Measurements from ENCODE around the gene DHDH. TPM values are rescaled to one million over a fixed set of nuclear protein-coding genes. Genes with fewer than 3 reads are reported as not detected.

DHDH gene
- polyA plus RNA-seq, 4 donors: 1.6 to 8.0 (median 6.5) TPM

DNA sequence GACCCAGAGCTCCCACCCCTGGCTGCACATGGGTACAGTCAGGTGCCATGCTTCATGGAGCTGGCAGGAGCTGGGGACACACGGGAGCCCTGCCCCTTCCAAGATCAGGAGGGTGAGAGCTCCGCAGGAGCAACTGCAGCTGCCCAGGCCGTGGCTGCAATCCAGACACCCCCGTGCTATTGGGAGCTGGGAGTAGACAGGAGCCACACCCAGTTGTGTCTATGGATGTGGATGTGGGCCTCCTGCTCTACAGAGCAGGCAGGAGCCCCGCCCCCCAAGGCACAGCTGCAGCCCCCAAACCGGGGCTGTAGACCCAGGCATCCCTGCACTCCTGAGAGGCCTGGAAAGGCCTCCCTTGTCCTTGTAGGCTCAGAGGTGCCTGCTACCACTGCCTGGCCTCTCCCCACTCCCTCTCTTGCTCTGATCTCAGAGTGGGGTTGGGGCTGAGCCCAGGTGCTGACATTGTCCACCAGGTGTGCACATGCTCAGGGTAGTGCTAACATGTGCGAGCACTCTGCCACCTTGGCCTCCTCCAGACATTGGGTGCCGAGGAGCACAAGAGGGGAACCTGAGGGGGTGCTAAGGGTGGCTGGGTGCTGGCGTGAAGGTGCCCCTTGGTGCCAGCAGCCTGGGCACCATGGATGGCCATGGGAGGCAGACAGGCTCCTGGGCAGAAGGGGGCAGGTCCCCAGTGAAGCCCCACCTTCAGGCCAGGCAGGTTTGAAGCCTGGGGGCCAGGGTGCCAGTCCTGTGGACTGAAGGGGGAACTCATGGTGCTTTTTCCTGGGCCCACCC, 13.2 kb downstream of the DHDH start:
- no peak for DNase-seq (ENCODE audit: low read depth in 4 of 4, low spot score in 3 of 4)

DNA sequence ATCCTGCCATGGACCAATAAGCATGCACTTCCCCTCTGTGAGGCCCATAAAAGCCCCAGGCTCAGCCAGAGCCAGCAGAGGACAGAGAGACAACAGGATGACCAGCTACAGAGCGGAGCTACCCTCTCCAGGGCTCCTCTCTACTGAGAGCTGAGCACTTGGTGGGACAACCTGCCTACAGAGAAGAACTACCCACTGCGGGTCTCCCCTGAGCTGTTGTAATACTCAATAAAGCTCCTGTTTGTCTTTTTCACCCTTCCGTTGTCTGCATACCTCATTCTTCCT, 13.7 kb downstream of the DHDH start:
- DNase-seq (ENCODE audit: low read depth in 4 of 4, low spot score in 3 of 4): no peak

DNA sequence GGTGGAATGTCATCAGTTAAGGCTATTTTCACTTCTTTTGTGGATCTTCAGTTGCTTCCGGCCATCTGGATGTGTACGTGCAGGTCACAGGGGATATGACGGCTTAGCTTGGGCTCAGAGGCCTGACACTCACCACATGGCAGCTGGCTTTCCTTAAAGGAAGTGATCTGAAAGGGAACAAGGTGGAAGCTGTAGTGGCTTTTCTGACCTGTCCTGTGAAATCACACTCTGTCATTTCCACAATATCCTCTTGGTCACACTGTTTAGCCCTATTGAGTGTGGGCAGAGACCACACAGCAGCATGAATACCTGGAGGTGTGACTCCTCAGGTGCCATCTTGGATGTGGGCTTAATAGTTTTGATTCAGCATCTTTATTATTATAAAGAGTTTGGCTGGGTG, 16.7 kb downstream of the DHDH start:
- no peak for DNase-seq (ENCODE audit: low read depth in 4 of 4, low spot score in 3 of 4)

DNA sequence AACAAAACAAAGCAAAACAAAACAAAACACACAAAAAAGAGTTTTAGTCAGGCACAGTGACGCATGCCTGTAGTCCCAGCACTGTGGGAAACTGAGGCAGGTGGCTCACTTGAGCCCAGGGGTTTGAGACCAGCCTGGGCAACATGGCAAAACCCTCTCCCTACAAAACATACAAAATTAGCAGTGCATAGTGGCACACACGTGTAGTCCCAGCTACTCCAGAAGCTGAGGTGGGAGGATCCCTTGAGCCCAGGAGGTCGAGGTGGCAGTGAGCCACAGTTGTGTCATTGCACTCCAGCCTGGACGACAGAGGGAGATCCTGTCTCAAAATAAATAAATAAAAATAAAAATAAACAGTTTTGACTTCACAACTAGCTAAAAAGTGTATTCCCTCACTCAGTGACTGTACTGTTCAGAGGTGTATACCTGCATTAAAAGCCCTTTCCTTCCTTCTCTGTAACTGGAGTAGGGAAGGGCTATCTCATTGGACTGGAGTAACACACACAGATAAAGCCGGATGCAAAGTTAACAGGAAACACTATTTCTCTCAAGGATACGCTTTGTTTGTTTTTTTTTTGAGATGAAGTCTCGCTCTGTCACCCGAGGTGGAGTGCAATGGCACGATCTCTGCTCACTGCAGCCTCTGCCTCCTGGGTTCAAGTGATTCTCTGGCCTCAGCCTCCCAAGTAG, 17.5 kb downstream of the DHDH start:
- DNase-seq (ENCODE audit: low read depth in 4 of 4, low spot score in 3 of 4): no peak

DNA sequence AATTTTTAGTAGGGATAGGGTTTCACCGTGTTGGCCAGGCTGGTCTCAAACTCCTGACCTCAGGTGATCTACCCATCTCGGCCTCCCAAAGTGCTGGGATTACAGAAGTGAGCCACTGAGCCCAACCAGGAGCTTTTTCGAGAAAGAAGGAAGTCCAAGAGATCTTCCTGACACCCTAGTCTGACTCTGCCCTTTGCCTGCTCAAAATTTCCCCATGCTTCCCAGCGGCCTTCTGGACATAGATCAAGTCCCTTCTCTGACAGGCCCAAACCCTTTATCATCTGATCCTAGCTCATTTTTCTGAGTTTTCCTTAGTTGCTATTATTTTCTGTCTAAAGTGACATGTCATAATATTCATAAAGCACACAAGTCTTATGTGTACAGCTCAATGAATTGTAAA, 19.6 kb downstream of the DHDH start:
- DNase-seq (ENCODE audit: low read depth in 4 of 4, low spot score in 3 of 4): no peak

DNA sequence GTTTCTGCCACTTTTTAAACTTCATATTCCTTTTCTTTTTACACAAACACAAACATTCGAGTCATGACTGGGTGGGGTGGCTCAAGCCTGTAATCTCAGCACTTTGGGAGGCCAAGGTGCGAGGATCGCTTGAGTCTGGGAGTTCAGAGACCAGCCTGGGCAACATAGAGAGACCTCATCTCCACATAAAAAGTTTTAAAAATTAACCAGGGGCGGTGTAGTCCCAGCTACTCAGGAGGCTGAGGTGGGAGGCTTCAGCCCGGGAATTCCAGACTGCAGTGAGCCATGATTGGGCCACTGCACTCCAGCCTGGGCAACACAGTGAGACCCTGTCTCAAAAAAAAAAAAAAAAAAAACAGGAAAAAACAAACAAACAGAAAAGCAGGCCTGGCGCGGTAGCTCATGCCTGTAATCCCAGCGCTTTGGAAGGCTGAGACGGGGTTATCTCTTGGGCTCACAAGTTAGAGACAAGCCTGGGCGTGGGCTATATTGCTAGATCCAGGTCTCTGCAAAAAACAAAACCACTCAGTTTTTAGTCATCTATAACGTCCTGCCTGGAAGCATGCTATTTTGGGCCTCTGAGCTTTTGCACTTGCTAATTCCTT, 20.6 kb downstream of the DHDH start:
- DNase-seq (ENCODE audit: low read depth in 4 of 4, low spot score in 3 of 4): no peak

DNA sequence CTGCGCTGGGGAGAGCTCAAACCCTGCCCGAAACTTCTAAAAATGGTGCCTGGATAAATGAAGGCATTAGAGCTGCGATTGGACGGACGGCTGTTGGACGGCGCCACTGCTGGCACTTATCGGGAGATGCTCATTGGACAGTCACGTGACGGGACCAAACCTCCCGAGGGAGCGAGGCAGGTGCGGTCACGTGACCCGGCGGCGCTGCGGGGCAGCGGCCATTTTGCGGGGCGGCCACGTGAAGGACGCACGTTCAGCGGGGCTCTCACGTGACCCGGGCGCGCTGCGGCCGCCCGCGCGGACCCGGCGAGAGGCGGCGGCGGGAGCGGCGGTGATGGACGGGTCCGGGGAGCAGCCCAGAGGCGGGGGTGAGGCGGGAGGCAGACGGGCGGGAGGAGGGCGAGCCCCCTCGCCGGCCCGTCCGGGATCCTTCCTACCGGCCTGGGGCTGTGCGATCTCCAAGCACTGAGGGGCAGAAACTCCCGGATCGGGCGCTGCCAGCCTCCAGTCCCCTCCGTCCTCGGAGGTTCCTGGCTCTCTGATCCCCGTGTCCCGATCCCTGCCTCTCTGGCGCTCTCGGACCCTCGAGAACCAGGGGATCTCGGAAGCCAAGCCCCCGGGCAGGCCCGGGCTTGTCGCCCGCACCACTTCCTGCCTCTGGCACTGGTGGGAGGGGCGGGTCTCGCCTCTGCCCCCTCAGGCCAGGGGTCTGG, 21.3 kb downstream of the DHDH start, which contains the start of gene BAX:
BAX (plus strand) TSS at position 281 of the 713 bp plus-strand sequence; CDS start at position 335, 54 bp downstream.
- peak; percentile 84 to 90 (median 85) for DNase-seq (ENCODE audit: low read depth in 4 of 4, low spot score in 3 of 4)

DNA sequence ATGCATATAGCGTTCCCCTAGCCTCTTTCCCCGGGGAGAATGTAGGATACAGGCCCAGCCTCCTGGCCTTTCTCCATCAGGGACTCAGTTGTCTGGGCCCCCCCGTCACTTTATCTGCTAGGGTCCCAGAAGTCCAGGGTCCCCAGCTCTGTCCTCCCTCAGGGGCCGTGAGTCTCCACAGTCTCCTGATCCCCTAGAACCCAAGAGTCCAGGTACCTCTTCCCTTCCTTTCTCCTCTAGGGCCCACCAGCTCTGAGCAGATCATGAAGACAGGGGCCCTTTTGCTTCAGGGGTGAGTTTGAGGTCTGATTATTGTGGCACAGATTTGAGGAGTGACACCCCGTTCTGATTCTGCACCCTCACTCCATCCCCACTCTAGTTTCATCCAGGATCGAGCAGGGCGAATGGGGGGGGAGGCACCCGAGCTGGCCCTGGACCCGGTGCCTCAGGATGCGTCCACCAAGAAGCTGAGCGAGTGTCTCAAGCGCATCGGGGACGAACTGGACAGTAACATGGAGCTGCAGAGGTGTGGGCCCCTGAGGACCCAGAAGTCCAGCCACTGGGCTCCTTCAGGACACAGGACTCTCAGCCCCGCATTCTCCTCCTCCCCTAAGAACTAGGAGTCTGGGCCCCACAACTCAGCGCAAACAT, 21.9 kb downstream of the DHDH start:
- no peak for DNase-seq (ENCODE audit: low read depth in 4 of 4, low spot score in 3 of 4)

DNA sequence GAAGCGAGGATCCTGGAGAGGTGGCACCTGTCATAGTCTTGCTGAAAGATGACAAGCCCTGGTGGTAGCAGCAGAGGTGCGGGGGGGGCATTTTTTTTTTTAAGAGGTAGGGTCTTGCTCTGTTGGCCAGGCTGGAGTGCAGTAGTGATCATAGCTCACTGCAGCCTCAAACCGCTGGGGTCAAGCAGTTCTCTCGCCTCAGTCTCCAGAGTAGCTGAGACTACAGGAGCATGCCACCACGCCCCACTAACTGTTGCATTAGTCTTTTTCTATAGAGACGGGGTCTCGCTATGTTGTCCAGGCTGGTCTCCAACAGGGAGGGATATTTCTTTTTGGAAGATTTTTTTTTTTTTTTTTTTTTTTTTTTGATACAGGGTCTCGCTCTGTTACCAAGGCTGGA, 24.5 kb downstream of the DHDH start:
- DNase-seq (ENCODE audit: low read depth in 4 of 4, low spot score in 3 of 4): no peak

DNA sequence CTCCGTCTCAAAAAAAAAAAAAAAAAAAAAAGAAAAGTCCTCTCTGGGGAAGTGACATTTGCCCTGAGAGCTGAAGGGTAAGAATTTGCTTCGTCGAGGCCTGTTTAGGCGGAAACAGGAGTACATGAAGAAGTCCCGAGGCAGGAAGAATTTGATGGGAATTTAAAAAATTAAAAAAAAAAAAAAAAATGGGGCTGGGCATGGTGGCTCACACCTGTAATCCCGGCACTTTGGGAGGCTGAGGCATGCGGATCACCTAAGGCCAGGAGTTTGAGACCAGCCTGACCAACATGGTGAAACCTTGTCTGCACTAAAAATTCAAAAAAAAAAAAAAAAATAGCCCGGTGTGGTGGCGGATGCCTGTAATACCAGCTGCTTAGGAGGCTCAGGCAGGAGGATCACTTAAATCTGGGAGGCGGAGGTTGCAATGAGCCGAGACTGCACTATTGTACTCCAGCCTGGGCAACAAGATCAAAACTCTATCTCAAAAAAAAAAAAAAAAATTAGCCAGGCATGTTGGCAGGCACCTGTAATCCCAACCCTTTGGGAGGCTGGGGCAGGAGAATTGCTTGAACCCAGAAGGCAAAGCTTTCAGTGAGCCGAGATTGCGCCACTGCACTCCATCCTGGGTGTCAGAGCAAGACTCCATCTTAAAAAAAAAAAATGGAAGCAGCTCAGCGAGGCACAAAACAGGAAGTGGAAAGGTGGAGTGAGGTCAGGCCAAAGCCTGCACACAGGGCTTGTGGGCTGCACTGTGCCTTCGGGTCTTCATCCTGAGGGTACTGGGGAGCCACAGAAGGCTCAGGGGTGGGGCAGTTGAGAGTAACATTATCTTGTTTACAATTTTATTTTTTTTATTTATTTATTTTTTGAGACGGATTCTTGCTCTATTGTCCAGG, 26.1 kb downstream of the DHDH start:
- DNase-seq (ENCODE audit: low read depth in 4 of 4, low spot score in 3 of 4): no peak

DNA sequence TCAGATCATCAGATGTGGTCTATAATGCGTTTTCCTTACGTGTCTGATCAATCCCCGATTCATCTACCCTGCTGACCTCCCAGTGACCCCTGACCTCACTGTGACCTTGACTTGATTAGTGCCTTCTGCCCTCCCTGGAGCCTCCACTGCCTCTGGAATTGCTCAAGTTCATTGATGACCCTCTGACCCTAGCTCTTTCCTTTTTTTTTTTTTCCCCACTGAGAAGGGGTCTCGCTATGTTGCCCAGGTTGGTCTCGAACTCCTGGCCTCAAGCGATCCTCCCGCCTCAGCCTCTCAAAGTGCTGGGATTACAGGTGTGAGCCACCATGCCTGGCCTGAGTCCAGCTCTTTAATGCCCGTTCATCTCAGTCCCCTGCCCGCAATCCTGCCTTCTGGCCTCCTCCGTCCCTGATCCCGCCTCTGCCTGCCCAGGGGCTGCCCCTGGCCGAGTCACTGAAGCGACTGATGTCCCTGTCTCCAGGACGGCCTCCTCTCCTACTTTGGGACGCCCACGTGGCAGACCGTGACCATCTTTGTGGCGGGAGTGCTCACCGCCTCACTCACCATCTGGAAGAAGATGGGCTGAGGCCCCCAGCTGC, 27.7 kb downstream of the DHDH start:
- DNase-seq (ENCODE audit: low read depth in 4 of 4, low spot score in 3 of 4): no peak

DNA sequence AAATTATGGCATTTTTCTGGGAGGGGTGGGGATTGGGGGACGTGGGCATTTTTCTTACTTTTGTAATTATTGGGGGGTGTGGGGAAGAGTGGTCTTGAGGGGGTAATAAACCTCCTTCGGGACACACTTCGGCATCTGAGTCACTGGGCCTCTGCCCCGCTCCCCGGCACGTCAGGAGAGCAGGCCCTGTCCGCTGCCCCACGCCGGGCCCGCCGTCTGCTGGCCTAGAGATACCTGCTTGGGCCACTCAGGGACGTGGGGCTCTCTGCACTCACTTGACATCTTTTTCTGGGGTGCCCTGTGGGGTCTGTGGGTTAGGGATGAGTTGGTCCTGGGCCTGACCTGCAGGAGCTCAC, 28.2 kb downstream of the DHDH start:
- no peak for DNase-seq (ENCODE audit: low read depth in 4 of 4, low spot score in 3 of 4)

DNA sequence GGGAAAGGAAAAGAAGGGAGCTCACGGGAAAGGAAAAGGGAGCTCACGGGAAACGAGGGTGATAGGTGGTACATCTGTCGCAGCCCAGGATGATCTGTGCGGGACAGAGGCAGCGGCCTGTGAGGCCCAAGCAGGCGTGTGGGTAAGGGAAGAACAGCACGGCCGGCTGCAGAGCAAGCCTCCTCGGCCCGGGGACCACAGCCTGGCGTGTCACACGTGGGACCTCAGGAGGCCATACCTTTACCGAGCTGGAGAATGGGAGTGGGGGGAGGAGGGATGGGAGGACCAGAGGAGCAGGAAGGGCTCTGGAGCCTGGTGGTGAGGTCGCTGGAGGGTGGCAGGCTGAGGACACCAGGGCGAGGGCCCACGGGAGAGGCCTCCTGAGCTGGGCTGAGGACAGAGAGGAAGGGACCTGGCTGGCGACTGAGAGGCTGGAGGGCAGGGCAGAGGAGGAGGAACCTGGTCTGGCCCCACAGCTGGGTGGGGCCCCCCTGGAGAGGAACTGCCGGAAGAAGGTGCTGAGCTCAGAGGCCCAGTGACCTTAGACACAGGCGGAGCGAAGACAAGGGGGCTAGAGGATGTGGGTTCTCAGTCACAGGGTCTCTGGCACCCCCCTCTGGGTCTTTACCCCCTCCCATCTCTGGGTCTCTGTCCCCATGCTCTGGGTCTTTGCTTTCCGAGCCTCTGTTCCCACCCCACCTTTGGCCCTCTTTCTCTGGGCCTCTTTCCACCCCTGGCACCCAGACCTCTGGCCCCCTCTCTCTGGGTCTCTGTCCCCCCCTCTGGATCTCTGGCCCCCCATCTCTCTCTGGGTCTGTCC, 28.7 kb downstream of the DHDH start:
- DNase-seq (ENCODE audit: low read depth in 4 of 4, low spot score in 3 of 4): no peak

DNA sequence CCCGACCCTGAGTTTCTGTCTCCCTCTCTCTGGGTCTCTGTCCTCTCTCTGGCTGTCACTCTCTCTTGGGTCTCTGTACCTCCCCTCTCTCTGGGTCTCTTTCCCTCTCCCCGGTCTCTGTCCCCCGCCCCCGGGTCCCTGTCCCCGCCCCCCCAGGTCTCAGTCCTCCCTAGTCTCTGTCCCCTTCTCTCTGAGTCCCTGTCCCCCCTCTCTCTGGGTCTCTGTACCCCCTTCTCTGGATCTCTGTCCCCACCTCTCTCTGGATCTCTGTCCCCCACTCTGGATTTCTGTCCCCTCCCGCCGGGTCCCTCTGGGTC, 29.3 kb downstream of the DHDH start:
- no peak for DNase-seq (ENCODE audit: low read depth in 4 of 4, low spot score in 3 of 4)

DNA sequence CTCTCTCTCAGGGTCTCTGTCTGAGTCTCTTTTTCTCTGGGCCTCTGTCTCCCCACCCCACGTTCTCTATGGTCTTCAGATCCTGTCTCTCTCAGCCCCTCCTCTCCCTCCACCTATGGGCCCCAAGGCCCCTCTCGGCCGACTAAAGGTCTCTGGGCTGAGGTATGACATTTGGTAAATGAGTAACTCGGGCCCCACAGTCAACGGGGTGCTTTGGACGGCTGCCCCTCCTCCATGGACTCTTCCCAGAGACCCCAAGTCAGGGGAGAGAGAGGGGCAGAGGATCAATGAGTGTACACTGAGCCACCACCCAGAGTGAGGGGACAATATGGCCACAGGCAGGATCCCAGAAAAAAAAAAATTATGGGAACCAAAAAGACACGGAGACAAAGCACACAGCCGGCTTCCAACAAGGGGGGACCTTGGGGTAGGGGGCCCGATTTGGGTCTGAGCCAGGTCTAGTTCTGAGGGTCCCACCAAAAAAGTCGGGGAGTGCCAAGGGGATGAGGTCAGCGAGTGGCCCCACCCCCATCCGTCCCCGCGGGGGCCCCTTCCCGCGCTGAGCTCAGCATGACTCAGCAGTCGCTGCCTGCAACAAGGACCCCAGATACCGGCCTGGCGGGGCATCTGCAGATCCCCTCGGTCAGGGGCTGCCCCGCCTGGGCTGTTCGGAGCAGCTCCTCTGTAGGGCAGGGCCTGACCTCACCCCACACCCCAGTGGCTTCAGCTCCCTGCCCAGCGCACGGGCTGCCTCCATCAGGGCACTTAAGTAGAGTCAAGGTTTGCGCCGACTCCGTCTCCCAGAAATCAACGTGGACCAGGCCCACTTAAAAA, 30.1 kb downstream of the DHDH start:
- DNase-seq (ENCODE audit: low read depth in 4 of 4, low spot score in 3 of 4): no peak

DNA sequence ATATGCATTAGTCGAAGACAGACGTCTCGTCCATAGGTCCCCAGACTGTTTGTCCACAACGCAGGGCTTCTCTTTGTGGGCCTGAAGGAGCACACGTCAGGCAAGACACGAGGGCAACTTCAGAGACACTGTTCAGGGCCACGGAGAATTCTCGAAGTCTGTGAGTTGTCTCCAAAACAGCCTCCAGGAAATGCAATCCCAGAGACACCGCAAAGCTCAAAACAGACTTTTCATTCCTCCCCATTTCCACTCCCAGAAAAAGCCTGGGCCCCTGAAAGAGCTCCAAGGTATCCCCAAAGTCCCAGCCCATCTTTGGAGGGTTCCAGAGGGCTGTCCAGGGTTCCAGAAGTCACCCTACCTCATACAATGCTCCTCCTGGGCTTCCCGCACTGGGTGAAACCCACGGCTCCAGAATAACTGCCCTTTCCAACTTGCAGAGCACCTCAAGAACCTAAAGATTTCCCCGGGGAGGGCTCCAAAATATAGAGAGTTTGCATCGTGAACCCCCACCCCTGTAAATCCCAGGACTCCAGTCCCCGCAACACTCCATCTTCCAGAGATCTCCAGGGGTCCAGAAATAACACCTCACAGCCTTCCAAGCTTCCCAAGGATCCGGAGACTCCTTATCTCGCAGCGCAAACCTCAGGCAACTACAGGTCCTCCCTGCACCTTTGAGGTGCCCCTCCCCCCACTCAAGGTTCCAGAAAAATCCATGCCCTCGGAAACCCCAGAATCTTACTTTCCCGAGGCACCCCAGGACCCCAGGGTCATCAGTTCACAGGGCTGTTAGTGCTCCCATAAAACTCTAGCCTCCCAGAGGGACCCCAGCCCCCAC, 30.9 kb downstream of the DHDH start:
- no peak for DNase-seq (ENCODE audit: low read depth in 4 of 4, low spot score in 3 of 4)
